ENCODE data around the gene SRP54. TPM values are rescaled to one million over a fixed set of nuclear protein-coding genes. Genes with fewer than 3 reads are reported as not detected.

The SRP54 gene
- total and polyA plus RNA-seq, 4 donors: 32.6 to 113 (median 38.4) TPM

GRCh38 chr14:34987180-34987579 lies 4.4 kb downstream of the SRP54 start:
- WGBS: 82% methylated on average over 3 of the region's 3 CpGs
- H3K4me1 ChIP-seq (ENCODE audit: control insufficient read depth in 4 of 4, insufficient read depth in 4 of 4, low read length in 3 of 4): peaks cover 5 to 25% (median 19%) of the 10 kb centered on the region in 4 donors

More at GRCh38 chr14:34987180-34987579, 4.4 kb downstream of the SRP54 start:
- Histone ChIP-seq H3K36me3 (ENCODE audit: control insufficient read depth in 4 of 4, insufficient read depth in 3 of 4, low read depth in 1 of 4, low read length in 3 of 4) (no peaks in the 10 kb centered on the region), H3K9me3 (ENCODE audit: control insufficient read depth in 4 of 4, low read length in 3 of 4) (no peaks in the 10 kb centered on the region), H3K4me3 (ENCODE audit: low read depth in 1 of 3, low read length in 3 of 3) (no peak overlapping the region), H3K9ac (ENCODE audit: low read depth in 1 of 2, low read length in 2 of 2) (no peak overlapping the region), H3K27ac (ENCODE audit: low read depth in 1 of 2, low read length in 2 of 2) (no peak overlapping the region), H3K27me3 (ENCODE audit: control insufficient read depth in 4 of 4, insufficient read depth in 4 of 4, low read length in 3 of 4) (no peaks in the 10 kb centered on the region)
- no peak for DNase-seq (ENCODE audit: low spot score)
- TF ChIP-seq ZBTB33 (IDR thresholded peaks at IDR 0.05) (no peak), CTCF (IDR thresholded peaks at IDR 0.05; ENCODE audit: low read depth, low read length, missing input control) (no peak), FOXA2 (IDR thresholded peaks at IDR 0.05) (no peak), GABPA (IDR thresholded peaks at IDR 0.05 in 1 of 2, conservative IDR thresholded peaks at IDR 0.05 in 1 of 2) (no peak), JUND (IDR thresholded peaks at IDR 0.05) (no peak), EGR1 (IDR thresholded peaks at IDR 0.05; ENCODE audit: low read depth in 2 of 2) (no peak), FOXA1 (IDR thresholded peaks at IDR 0.05) (no peak), ATF3 (IDR thresholded peaks at IDR 0.05) (no peak), TAF1 (conservative IDR thresholded peaks at IDR 0.05) (no peak), HNF4A (conservative IDR thresholded peaks at IDR 0.05) (no peak), YY1 (IDR thresholded peaks at IDR 0.05) (no peak), HNF4G (IDR thresholded peaks at IDR 0.05) (no peak), SP1 (IDR thresholded peaks at IDR 0.05) (no peak), RAD21 (IDR thresholded peaks at IDR 0.05) (no peak), REST (IDR thresholded peaks at IDR 0.05) (no peak)

Data from liver (tissue), 9 donors.